Type B pancreatic cell (in vitro differentiated cells): ENCODE measurements around the gene PEX7. TPM values are rescaled to one million over a fixed set of nuclear protein-coding genes. Genes with fewer than 3 reads are reported as not detected.

Source experiments
- DNase-seq: peaks from one replicate; pipeline ENCODE4 v3.0.0; 2021; ENCODE audit warnings: mixed read lengths; ENCODE audit not compliant: unreplicated experiment; ENCODE audit errors: extremely low spot score
- H3K27ac Mint-ChIP-seq: 2 replicates; pipeline ENCODE4 v1.8.0; 2021; ENCODE audit warnings: mild to moderate bottlenecking, mixed read lengths
- H3K27me3 Mint-ChIP-seq: 2 replicates; pipeline ENCODE4 v1.8.0; 2021; ENCODE audit warnings: mixed read lengths
- H3K36me3 Mint-ChIP-seq: 2 replicates; pipeline ENCODE4 v1.8.0; 2021; ENCODE audit warnings: mixed read lengths
- H3K4me1 Mint-ChIP-seq: one replicate; pipeline ENCODE4 v1.8.0; 2021; ENCODE audit warnings: mixed read lengths; ENCODE audit not compliant: unreplicated experiment
- H3K4me3 Mint-ChIP-seq: 2 replicates; pipeline ENCODE4 v1.8.0; 2021; ENCODE audit warnings: mild to moderate bottlenecking, mixed read lengths
- H3K9me3 Mint-ChIP-seq: 2 replicates; pipeline ENCODE4 v1.8.0; 2021; ENCODE audit warnings: mixed read lengths
- total RNA-seq: library from RNA; stranded (reverse); gene quantifications from 2 replicates; pipeline ENCODE4 v1.2.1, GENCODE V29; 2021; ENCODE audit warnings: low replicate concordance
- TF ChIP-seq, protein P1 (sequence below): fragments of 200-600 bp; sonication (generic); conservative IDR thresholded peaks from 2 replicates; pipeline ENCODE4 v1.5.0; 2021; ENCODE audit warnings: antibody characterized with exemption, mild to moderate bottlenecking

PEX7 gene
- total RNA-seq, 1 donor from 2014 or later = 5.4 TPM

GRCh38 chr6:136923954-136924673 lies 101.7 kb downstream of the PEX7 start:
- peaks cover 66% of the 10 kb centered on the region for H3K27me3 Mint-ChIP-seq
- H3K36me3 Mint-ChIP-seq = no peaks in the 10 kb centered on the region
- no peaks in the 10 kb centered on the region for H3K9me3 Mint-ChIP-seq
- TF ChIP-seq, protein P1, sequence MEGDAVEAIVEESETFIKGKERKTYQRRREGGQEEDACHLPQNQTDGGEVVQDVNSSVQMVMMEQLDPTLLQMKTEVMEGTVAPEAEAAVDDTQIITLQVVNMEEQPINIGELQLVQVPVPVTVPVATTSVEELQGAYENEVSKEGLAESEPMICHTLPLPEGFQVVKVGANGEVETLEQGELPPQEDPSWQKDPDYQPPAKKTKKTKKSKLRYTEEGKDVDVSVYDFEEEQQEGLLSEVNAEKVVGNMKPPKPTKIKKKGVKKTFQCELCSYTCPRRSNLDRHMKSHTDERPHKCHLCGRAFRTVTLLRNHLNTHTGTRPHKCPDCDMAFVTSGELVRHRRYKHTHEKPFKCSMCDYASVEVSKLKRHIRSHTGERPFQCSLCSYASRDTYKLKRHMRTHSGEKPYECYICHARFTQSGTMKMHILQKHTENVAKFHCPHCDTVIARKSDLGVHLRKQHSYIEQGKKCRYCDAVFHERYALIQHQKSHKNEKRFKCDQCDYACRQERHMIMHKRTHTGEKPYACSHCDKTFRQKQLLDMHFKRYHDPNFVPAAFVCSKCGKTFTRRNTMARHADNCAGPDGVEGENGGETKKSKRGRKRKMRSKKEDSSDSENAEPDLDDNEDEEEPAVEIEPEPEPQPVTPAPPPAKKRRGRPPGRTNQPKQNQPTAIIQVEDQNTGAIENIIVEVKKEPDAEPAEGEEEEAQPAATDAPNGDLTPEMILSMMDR = no peak
- H3K4me1 Mint-ChIP-seq = peaks cover 6% of the 10 kb centered on the region
- H3K27ac Mint-ChIP-seq = no peak overlapping the region
- peak overlapping the region; percentile 68 for H3K4me3 Mint-ChIP-seq
- DNase-seq = no peak

DNA sequence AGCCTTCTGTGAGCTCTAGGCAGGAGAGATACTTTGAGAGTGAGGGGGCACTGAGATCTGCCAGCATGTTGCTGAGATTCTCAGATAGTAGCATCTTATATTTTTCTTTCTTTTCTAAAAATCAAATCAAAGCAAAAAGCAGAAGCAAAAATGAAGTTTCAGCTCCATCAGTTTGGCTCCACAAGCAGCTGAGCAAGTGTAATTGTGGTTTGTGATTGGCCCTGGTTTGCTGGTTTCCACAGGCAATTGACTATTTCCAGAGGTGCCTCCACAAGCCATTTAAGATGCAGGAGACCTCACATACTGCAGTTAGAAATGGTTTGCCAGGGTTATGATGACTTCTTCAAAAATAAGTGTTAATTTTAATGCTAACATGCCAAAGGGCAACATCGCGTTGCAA lies 104.0 kb downstream of the PEX7 start:
- Mint-ChIP-seq H3K27me3 (peaks cover 55% of the 10 kb centered on the region), H3K27ac (no peak overlapping the region), H3K4me1 (no peaks in the 10 kb centered on the region), H3K36me3 (no peaks in the 10 kb centered on the region), H3K4me3 (no peak overlapping the region), H3K9me3 (peaks cover 5% of the 10 kb centered on the region)
- DNase-seq = no peak
- TF ChIP-seq, protein P1 = no peak

DNA sequence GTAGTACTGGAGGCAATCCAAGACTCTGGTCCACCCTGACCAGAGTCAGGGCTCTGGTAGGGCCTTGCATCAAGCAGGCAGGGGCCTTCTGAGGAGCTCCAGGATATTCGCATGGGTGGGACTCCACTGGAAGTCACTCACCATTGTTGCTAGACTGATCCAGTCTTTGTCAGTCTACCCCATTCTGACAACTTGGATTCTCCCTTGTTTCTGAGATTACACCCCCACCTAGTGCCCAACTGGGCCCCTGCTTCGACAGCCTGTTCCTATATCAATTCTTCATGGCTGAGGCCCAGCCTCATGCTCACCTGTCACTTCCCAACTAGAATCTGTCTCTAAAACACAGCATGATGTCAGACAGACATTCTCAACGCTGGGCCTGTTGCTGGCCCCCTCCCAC lies 104.9 kb downstream of the PEX7 start:
- H3K4me3 Mint-ChIP-seq = no peak overlapping the region
- TF ChIP-seq, protein P1 = peak; percentile 48

DNA sequence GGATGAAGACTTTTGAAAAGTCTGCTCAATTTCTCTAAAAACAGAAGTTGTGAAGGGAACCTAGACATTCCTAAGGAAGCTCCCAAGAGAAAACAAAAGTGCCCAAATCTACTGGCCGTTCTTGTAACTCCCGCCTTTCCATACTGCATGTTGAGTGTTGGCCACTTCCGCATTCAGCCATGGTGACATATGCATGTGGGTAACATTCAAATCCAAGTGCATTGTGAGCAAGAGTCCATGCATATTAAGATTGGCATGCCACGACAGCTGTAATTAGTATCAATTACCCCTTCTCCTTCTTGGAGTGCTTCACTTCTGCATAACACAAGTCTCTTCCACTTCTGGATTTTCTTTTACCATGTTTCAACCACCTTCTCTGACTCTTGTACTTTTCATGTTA lies 108.1 kb downstream of the PEX7 start:
- Mint-ChIP-seq H3K27me3 (peaks cover 39% of the 10 kb centered on the region), H3K4me1 (no peaks in the 10 kb centered on the region), H3K9me3 (peaks cover 5% of the 10 kb centered on the region), H3K36me3 (no peaks in the 10 kb centered on the region), H3K4me3 (no peak overlapping the region), H3K27ac (no peak overlapping the region)
- DNase-seq = no peak
- TF ChIP-seq, protein P1 = no peak

More for the DNA sequence above, 104.9 kb downstream of the PEX7 start:
- no peak overlapping the region for H3K27ac Mint-ChIP-seq
- H3K9me3 Mint-ChIP-seq = peaks cover 5% of the 10 kb centered on the region
- peaks cover 54% of the 10 kb centered on the region for H3K27me3 Mint-ChIP-seq
- no peaks in the 10 kb centered on the region for H3K4me1 Mint-ChIP-seq
- DNase-seq = no peak
- H3K36me3 Mint-ChIP-seq = no peaks in the 10 kb centered on the region

DNA sequence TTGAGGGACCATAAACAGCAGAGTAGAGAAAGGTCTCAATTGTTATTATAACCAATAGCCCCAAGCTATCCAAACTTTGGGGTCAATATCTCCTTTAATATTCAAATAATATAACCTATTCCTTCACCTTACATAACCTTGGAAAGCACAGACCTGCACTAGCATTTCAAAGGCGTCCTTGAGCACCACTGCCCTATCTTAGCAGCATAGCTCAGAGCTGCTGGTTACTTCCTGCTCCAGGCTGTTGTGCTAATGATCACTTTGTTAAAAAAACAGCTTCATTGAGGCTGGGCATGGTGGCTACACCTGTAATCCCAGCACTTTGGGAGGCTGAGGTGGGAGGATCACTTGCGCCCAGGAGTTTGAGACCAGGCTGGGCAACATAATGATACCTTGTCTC lies 110.2 kb downstream of the PEX7 start:
- no peak for DNase-seq
- Mint-ChIP-seq H3K36me3 (no peaks in the 10 kb centered on the region), H3K27me3 (peaks cover 23% of the 10 kb centered on the region), H3K27ac (no peak overlapping the region), H3K4me3 (no peak overlapping the region), H3K9me3 (peaks cover 5% of the 10 kb centered on the region), H3K4me1 (no peaks in the 10 kb centered on the region)
- TF ChIP-seq, protein P1 = no peak
